ENCODE measurements around the gene ZBTB43. TPM values are rescaled to one million over a fixed set of nuclear protein-coding genes. Genes with fewer than 3 reads are reported as not detected.
A peak's percentile ranks its signal among the peaks of the same experiment; 100 is the strongest.
"Not testable (repeated sequence)": the region's sequence is repeated elsewhere in the genome, so short reads cannot be mapped to it uniquely, and the experiment has no call there.

ZBTB43 gene
- total RNA-seq, 2 donors from 2014 or later, result 36.8 to 52.0 TPM

DNA sequence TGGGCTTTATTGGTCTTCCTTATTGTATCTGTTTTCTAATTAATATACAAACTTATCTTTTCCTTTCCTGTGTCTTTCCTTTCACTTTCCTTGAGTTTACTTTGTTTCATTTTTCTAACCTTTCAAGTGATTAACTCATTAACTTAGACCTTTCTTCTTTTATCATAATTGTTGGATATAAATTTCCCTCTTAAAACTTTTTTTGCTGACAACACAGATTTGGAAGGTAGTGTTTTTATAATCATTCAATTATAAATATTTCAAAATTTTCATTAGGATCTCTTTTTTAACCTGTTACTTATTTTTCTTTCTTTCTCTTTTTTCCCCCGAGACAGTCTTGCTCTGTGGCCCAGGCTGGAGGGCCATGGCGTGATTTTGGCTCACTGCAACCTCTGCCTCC lies 6.9 kb upstream of the ZBTB43 start:
- no peak for DNase-seq
- ATAC-seq, result no peak
- Mint-ChIP-seq H3K4me3 (no peak overlapping the region), H3K36me3 (ENCODE audit: low read depth) (peaks cover 2% of the 10 kb centered on the region), H3K27me3 (peaks cover 19% of the 10 kb centered on the region), H3K27ac (no peak overlapping the region), H3K4me1 (peaks cover 2% of the 10 kb centered on the region)
- H3K9me3 ChIP-seq (ENCODE audit: control insufficient read depth, low read length, poor library complexity, severe bottlenecking), result no peaks in the 10 kb centered on the region

DNA sequence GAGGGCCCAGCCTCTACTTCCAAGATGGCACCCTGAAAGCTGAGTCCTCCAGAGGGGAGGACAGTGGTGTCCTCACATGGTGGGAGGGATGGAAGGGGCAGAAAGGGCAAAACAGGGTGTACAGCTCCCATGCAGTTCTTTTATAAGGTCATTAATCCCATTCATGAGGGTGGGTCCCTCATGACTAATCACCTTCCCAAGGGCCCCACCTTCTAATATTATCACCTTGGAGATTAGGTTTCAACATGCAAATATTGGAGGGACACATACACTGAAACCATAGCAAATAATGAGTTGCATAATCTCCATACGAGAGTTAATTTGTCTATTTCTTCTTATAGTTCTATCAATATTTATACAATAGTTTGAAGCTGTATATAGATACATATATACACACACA lies 5.8 kb upstream of the ZBTB43 start:
- no peak for DNase-seq
- Mint-ChIP-seq H3K27ac (no peak overlapping the region), H3K27me3 (peaks cover 8% of the 10 kb centered on the region), H3K4me3 (no peak overlapping the region), H3K4me1 (peaks cover 2% of the 10 kb centered on the region), H3K36me3 (ENCODE audit: low read depth) (peaks cover 2% of the 10 kb centered on the region)
- ATAC-seq, result no peak
- H3K9me3 ChIP-seq (ENCODE audit: control insufficient read depth, low read length, poor library complexity, severe bottlenecking), result no peaks in the 10 kb centered on the region

DNA sequence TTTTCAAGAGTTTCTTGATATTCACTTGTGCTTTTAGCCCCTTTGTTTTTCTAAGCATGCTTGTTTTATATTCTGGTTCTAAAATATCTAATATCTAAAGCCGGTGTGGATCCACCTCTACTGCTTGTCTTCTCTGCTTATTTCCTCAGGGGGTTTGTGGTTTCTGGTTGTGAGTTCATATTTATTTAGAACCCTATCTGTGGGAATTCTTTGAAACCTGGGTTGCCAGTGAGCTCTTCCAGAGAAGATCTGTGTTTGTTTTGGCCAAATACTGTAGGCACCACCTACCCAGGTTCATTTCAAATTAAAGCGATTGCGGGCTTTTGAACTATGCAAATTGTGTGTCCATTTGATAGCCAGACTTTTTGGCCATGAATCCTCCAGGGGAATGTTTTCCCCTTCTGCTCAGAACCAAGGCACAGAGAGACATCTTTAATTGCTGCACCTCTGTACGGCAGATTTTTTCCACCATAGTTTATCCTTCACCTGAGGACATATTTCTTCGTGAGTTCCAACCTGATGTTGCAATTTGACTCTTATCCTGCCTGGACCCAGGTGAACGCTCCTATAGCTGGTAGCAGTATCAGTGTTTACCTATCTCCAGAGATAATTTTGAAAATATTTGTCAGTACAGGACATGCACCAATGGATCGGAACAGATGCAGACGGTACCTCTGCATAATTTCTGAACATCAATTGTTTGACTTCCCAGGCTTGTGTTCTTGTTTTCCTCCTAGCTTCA lies 2.4 kb upstream of the ZBTB43 start:
- ATAC-seq, result no peak

DNA sequence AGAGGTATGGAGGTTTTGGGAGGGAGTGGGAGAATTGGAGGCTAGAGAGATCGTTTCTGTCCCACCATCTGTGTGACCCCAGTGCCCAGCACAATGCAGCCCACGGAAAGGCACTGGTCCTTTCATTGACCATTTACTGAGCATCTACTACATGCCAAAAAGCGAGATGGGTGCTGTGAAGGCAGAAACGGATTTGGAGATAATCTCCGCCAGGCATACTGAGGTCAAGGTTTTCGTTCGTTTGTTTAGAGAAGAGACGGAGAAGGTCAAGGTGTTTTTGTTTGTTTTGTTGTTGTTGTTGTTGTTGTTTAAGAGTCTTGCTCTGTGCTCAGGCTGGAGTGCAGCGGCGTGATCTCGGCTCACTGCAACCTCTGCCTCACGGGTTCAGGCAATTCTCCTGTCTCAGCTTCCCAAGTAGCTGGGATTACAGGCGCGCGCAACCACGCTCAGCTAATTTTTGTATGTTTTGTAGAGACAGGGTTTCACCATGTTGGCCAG lies 593 bp upstream of the ZBTB43 start:
- peak overlapping the region; percentile 100 for H3K4me3 Mint-ChIP-seq
- peaks cover 4% of the 10 kb centered on the region for H3K36me3 Mint-ChIP-seq (ENCODE audit: low read depth)
- H3K9me3 ChIP-seq (ENCODE audit: control insufficient read depth, low read length, poor library complexity, severe bottlenecking), result no peaks in the 10 kb centered on the region
- DNase-seq (no peak), ATAC-seq (no peak)
- no peaks in the 10 kb centered on the region for H3K27me3 Mint-ChIP-seq
- H3K4me1 Mint-ChIP-seq, result peaks cover 17% of the 10 kb centered on the region
- peak overlapping the region; percentile 100 for H3K27ac Mint-ChIP-seq

More for the DNA sequence above, 2.4 kb upstream of the ZBTB43 start:
- Mint-ChIP-seq H3K27ac (no peak overlapping the region), H3K36me3 (ENCODE audit: low read depth) (peaks cover 5% of the 10 kb centered on the region), H3K4me1 (peaks cover 18% of the 10 kb centered on the region), H3K27me3 (no peaks in the 10 kb centered on the region), H3K4me3 (no peak overlapping the region)
- DNase-seq, result no peak
- no peaks in the 10 kb centered on the region for H3K9me3 ChIP-seq (ENCODE audit: control insufficient read depth, low read length, poor library complexity, severe bottlenecking)

DNA sequence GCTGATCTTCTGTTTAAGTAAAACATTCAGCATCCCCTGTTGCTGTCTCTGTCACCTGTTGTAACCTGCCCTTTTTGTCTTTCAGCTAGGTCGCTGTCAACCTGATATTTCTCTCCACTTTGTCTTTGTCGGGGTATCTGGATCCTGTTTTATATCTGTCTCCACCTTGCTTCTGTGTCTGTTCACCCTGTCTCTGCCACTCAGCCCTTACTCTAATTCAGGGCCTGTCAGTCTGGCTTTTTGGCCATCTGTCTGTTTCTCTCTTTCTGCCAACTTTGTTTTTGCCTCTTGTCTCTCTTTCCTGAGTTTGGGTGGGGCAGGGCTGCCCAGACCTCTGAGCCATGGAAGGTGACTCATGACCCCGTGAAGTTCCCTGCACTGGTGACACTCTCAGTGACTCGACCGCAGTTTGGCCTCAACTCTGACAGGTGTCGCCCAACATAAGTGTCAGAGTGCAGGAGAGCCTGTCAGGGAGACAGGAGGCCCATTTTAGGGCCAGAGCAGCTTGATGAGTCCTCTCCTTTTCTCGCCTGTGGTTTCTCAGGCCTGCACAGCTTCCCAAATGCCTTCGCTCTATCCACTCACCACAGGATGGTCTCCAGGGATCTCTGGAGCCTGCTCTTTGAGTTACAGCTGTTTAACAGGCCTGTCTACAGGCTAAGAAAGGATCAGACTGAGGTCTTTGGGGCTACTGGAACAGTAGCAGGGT lies 868 bp downstream of the ZBTB43 start:
- Mint-ChIP-seq H3K4me1 (peaks cover 17% of the 10 kb centered on the region), H3K27ac (peak overlapping the region; percentile 100), H3K4me3 (peak overlapping the region; percentile 100), H3K36me3 (ENCODE audit: low read depth) (peaks cover 4% of the 10 kb centered on the region), H3K27me3 (no peaks in the 10 kb centered on the region)
- H3K9me3 ChIP-seq (ENCODE audit: control insufficient read depth, low read length, poor library complexity, severe bottlenecking), result no peaks in the 10 kb centered on the region
- DNase-seq, result peak; percentile 34 to 69 (median 48)
- ATAC-seq, result peak; percentile 80

DNA sequence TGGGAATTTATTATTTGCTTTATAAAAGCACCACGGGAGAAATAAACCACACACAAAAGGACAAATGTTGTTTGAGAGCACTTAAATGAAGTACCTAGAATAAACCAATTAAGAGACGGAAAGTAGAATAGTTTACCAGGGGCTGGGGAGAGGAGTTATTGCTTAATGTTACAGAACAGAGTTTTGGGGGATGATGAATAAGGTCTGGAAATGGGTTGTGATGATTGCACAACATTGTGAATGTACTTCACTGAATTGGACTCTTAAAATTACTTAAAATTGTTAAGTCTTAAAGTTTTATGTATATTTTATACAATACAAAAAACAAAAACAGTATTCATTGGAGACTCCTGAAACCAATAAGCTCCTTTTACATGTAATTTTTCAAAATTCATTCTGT lies 1.5 kb downstream of the ZBTB43 start:
- Mint-ChIP-seq H3K27me3 (no peaks in the 10 kb centered on the region), H3K27ac (peak overlapping the region; percentile 100), H3K4me3 (peak overlapping the region; percentile 100), H3K36me3 (ENCODE audit: low read depth) (peaks cover 4% of the 10 kb centered on the region), H3K4me1 (peaks cover 17% of the 10 kb centered on the region)
- DNase-seq (no peak), ATAC-seq (no peak)
- no peaks in the 10 kb centered on the region for H3K9me3 ChIP-seq (ENCODE audit: control insufficient read depth, low read length, poor library complexity, severe bottlenecking)

DNA sequence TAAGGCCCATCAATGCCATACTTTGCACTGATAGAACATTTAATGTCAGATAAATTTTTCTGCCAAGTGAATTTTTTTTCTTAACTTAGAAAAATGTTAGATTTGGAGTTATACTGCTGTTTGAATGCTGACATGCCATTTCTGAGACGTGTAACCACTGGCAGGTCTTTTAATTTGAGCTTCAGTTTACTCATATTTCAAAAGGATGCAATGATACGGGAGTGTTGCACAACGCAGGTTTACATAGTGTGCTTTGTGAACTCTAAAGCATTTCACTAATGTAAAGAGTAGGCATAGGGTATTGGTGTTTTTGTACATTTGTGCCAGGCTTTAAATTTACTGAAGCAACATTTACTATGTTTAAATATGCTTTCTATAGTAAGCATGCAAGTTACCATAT lies 4.2 kb downstream of the ZBTB43 start:
- no peaks in the 10 kb centered on the region for H3K9me3 ChIP-seq (ENCODE audit: control insufficient read depth, low read length, poor library complexity, severe bottlenecking)
- ATAC-seq (no peak), DNase-seq (no peak)
- Mint-ChIP-seq H3K4me1 (peaks cover 28% of the 10 kb centered on the region), H3K27me3 (no peaks in the 10 kb centered on the region), H3K27ac (peak overlapping the region; percentile 21), H3K36me3 (ENCODE audit: low read depth) (peaks cover 8% of the 10 kb centered on the region), H3K4me3 (no peak overlapping the region)

DNA sequence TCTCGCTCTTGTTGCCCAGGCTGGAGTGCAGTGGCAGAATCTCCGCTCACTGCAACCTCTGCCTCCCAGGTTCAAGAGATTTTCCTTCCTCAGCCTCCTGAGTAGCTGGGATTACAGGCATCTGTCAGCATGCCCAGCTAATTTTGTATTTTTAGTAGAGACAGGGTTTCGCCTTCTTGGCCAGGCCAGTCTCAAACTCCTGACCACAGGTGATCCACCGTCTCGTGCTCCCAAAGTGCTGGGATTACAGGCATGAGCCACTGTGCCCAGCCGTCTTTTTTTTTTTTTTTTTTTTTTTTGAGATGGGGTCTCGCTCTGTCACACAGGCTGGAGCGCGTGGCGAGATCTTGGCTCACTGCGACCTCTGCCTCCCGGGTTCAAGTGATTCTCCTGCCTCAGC lies 5.4 kb downstream of the ZBTB43 start:
- not testable (repeated sequence) for DNase-seq; H3K36me3 Mint-ChIP-seq (ENCODE audit: low read depth); ATAC-seq; H3K27me3 Mint-ChIP-seq; H3K9me3 ChIP-seq (ENCODE audit: control insufficient read depth, low read length, poor library complexity, severe bottlenecking)
- Mint-ChIP-seq H3K4me3 (peak overlapping the region; percentile 45), H3K27ac (peak overlapping the region; percentile 21), H3K4me1 (peaks cover 25% of the 10 kb centered on the region)

DNA sequence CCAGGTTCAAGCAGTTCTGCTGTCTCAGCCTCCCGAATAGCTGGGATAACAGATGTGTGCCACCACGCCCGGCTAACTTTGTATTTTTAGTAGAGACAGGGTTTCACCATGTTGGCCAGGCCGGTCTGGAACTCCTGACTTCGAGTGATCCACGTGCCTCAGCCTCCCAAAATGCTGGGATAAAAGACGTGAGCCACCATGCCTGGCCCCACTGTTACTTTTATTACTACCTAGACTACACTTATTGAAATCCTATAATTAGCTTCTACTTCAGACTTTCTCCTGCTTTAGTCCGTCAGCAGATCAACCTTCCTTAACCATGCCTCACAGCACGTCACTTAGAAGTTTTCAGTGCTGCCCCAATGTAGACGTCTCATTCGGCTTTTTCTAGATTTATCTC lies 8.2 kb downstream of the ZBTB43 start:
- peaks cover 7% of the 10 kb centered on the region for H3K36me3 Mint-ChIP-seq (ENCODE audit: low read depth)

DNA sequence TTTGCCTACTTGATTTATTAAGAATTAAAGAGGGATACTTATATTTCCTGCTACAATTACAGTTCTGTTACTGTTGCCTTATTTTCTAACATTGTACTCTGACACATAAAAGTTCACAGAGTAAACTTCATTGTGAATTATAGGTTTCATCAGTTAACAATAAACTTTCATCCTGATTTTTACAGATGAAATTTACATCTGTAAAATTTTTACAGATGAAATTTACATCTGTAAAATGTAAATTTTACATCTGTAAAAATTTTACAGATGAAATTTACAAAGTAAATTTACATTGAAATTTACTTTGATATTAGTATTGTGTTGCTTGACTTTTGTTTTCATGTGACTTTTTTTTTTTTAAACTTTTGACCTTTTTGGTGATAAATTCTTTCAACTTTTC lies 9.3 kb downstream of the ZBTB43 start:
- H3K4me3 Mint-ChIP-seq, result no peak overlapping the region

More for the DNA sequence above, 8.2 kb downstream of the ZBTB43 start:
- Mint-ChIP-seq H3K27ac (no peak overlapping the region), H3K27me3 (no peaks in the 10 kb centered on the region), H3K4me3 (peak overlapping the region; percentile 5), H3K4me1 (peaks cover 11% of the 10 kb centered on the region)
- DNase-seq, result no peak
- ATAC-seq, result no peak
- no peaks in the 10 kb centered on the region for H3K9me3 ChIP-seq (ENCODE audit: control insufficient read depth, low read length, poor library complexity, severe bottlenecking)

DNA sequence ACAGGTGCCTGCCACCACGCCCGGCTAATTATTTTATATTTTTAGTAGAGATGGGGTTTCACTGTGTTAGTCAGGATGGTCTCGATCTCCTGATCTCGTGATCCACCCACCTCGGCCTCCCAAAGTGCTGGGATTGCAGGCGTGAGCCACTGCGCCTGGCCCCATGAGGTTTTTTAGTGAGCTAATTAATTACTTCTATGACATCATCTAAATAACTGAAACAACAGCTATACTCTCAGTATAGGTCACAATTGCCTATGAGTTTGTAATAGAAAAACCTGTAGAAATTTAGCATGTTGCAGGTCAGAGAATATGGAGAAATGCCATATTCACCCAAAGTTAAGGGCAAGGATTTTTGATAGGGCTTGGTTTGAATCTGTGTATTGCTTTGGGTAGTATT lies 12.8 kb downstream of the ZBTB43 start:
- H3K9me3 ChIP-seq (ENCODE audit: control insufficient read depth, low read length, poor library complexity, severe bottlenecking); ATAC-seq; H3K27ac Mint-ChIP-seq; H3K4me3 Mint-ChIP-seq; H3K27me3 Mint-ChIP-seq; DNase-seq; H3K4me1 Mint-ChIP-seq: not testable (repeated sequence)
- peaks cover 17% of the 10 kb centered on the region for H3K36me3 Mint-ChIP-seq (ENCODE audit: low read depth)

More for the DNA sequence above, 9.3 kb downstream of the ZBTB43 start:
- DNase-seq (no peak), ATAC-seq (no peak)
- Mint-ChIP-seq H3K4me1 (peaks cover 11% of the 10 kb centered on the region), H3K27me3 (no peaks in the 10 kb centered on the region), H3K27ac (no peak overlapping the region), H3K36me3 (ENCODE audit: low read depth) (peaks cover 11% of the 10 kb centered on the region)
- peaks cover 3% of the 10 kb centered on the region for H3K9me3 ChIP-seq (ENCODE audit: control insufficient read depth, low read length, poor library complexity, severe bottlenecking)

DNA sequence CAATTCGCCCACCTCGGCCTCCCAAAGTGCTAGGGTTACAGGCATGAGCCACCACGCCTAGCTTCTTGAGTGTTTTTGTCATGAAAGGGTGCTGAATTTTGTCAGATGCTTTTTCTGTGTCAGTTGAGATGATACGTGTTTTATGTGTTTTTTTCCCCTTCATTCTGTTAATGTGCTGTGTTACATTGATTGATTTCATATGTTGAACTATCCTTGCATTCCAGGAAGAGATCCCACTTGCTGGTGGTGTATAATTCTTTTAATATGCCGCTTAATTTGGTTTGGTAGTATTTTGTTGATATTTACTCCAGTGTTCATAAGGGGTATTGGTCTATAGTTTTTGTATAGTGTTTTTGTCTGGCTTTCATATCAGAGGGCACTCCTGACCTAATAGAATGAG lies 13.6 kb downstream of the ZBTB43 start:
- Mint-ChIP-seq H3K27me3 (no peaks in the 10 kb centered on the region), H3K4me3 (no peak overlapping the region), H3K27ac (no peak overlapping the region), H3K4me1 (peaks cover 12% of the 10 kb centered on the region), H3K36me3 (ENCODE audit: low read depth) (peaks cover 15% of the 10 kb centered on the region)
- ATAC-seq, result no peak
- H3K9me3 ChIP-seq (ENCODE audit: control insufficient read depth, low read length, poor library complexity, severe bottlenecking), result peaks cover 3% of the 10 kb centered on the region
- DNase-seq, result no peak

DNA sequence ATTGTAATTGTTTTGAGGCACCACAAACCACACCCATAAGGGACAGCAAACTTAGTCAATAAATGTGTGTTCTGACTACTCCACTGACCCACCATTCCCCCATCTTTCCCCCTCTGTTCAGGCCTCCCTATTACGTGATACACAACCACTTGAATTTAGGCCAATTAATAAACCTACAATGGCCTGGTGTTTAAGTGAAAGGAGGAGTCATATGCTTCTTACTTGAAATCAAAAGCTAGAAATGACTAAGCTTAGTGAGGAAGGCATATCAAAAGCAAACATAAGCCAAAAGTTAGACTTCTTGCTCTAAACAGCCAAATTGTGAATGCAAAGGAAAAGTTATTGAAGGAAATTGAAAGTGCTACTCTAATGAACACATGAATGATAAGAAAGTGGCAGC lies 14.6 kb downstream of the ZBTB43 start:
- no peak overlapping the region for H3K4me3 Mint-ChIP-seq
- no peak for ATAC-seq
- no peaks in the 10 kb centered on the region for H3K27me3 Mint-ChIP-seq
- peaks cover 15% of the 10 kb centered on the region for H3K4me1 Mint-ChIP-seq
- DNase-seq, result no peak
- peaks cover 3% of the 10 kb centered on the region for H3K9me3 ChIP-seq (ENCODE audit: control insufficient read depth, low read length, poor library complexity, severe bottlenecking)
- peaks cover 13% of the 10 kb centered on the region for H3K36me3 Mint-ChIP-seq (ENCODE audit: low read depth)
- no peak overlapping the region for H3K27ac Mint-ChIP-seq

All from T-helper 17 cell (primary cell).